Measurements from ENCODE around the gene CYP51A1. TPM values are rescaled to one million over a fixed set of nuclear protein-coding genes. Genes with fewer than 3 reads are reported as not detected.
A peak's percentile ranks its signal among the peaks of the same experiment; 100 is the strongest.
"Not testable (repeated sequence)": the region's sequence is repeated elsewhere in the genome, so short reads cannot be mapped to it uniquely, and the experiment has no call there.

CYP51A1 gene
- polyA plus RNA-seq, 2 of the 4 experiments (the other 2 are of a cell fraction), result 12.6 to 57.3 TPM

GRCh38 chr7:92178928-92179924, 44.9 kb upstream of the CYP51A1 start, which contains the start of gene LRRD1:
Gene LRRD1 (minus strand): TSS chr7:92179142. CDS start chr7:92165202, 13,940 bp downstream.
- TF ChIP-seq RAD21 (conservative IDR thresholded peaks at IDR 0.05 in 1 of 2, IDR thresholded peaks at IDR 0.05 in 1 of 2) (peak; percentile 59 to 64), ESRRA (IDR thresholded peaks at IDR 0.05; ENCODE audit: borderline replicate concordance, low read length) (no peak), SMC3 (IDR thresholded peaks at IDR 0.05) (peak; percentile 62; the same call in 2 of the 3 replicates), RNF2 (IDR thresholded peaks at IDR 0.05; ENCODE audit: borderline replicate concordance, low read depth) (no peak), ELK1 (IDR thresholded peaks at IDR 0.05; ENCODE audit: low read depth, low read length) (no peak), CTCF (IDR thresholded peaks at IDR 0.05) (peak; percentile 81), KDM5A (IDR thresholded peaks at IDR 0.05) (no peak), RARB (CRISPR knock-in tag; IDR thresholded peaks at IDR 0.05) (no peak), MAX (IDR thresholded peaks at IDR 0.05) (peak; percentile 68), NFE2L2 (conservative IDR thresholded peaks at IDR 0.05; ENCODE audit: low read length) (no peak), HMGXB4 (CRISPR knock-in tag; IDR thresholded peaks at IDR 0.05; ENCODE audit: borderline replicate concordance) (no peak), E2F6 (IDR thresholded peaks at IDR 0.05; ENCODE audit: borderline replicate concordance, low read depth) (peak; percentile 50; the same call in 1 of the 2 replicates)
- Histone ChIP-seq H3K27ac (peak within 1 kb of the TSS; percentile 57 to 79), H3K4me3 (peak within 1 kb of the TSS; percentile 40), H3K4me2 (peak within 1 kb of the TSS; percentile 71), H3K4me1 (no peaks in the 10 kb centered on the region), H3K9me3 (peaks cover 18% of the 10 kb centered on the region; the same call in 1 of the 3 replicates)
- DNase-seq (ENCODE audit: low read depth in 1 of 2, low spot score in 1 of 2), result peak; percentile 65 to 90
- ChIA-PET POLR2A (no interaction called here), CTCF (interaction anchor here (0.8 to 1.7 kb wide), 18 partner anchors 8 to 299 kb away, joined by 3 to 6 read pairs (median 4); partner anchors contain the start of genes CYP51A1 and GATAD1)
- ATAC-seq, result peak; percentile 99
- 44% methylated on average over 34 of the region's 60 CpGs for WGBS (ENCODE audit: missing lambda C conversion rate)
- no peak for FAIRE-seq

GRCh38 chr7:92177362-92177761, 43.1 kb upstream of the CYP51A1 start:
- FAIRE-seq, result no peak
- 0 out of 6 replicates have a peak, but pooled peaks of 1 of the 2 experiments have one; percentile 25 for ATAC-seq

GRCh38 chr7:92169529-92169928, 35.3 kb upstream of the CYP51A1 start:
- H3K4me1 ChIP-seq; DNase-seq (ENCODE audit: low read depth in 1 of 2, low spot score in 1 of 2); POLR2A ChIA-PET; ATAC-seq; H3K27ac ChIP-seq; H3K4me3 ChIP-seq; H3K4me2 ChIP-seq; FAIRE-seq; H3K9me3 ChIP-seq: not testable (repeated sequence)
- CTCF ChIA-PET, result interaction anchor here (0.9 to 1.0 kb wide), 2 partner anchors 8 to 10 kb away, joined by 3 read pairs; partner anchors contain the start of gene LRRD1
- WGBS (ENCODE audit: missing lambda C conversion rate), result 7% methylated on average over 2 of the region's 2 CpGs

More at GRCh38 chr7:92177362-92177761, 43.1 kb upstream of the CYP51A1 start:
- Histone ChIP-seq H3K27ac (no peak overlapping the region), H3K4me1 (no peaks in the 10 kb centered on the region), H3K9me3 (peaks cover 9% of the 10 kb centered on the region; the same call in 1 of the 3 replicates), H3K4me2 (no peak overlapping the region), H3K4me3 (no peak overlapping the region)
- POLR2A ChIA-PET, result no interaction called here
- peak in 1 of 2 experiments; percentile 8 for DNase-seq (ENCODE audit: low read depth in 1 of 2, low spot score in 1 of 2)
- TF ChIP-seq ZFP36 (IDR thresholded peaks at IDR 0.05; ENCODE audit: borderline replicate concordance, partially characterized antibody) (no peak), TP53 (CRISPR knock-in tag; IDR thresholded peaks at IDR 0.05) (no peak)
- CTCF ChIA-PET, result interaction anchor here (0.8 to 1.4 kb wide), 4 partner anchors 8 to 284 kb away, joined by 3 to 4 read pairs (median 4); partner anchors contain the start of gene GATAD1
